GM12873 (cell line): ENCODE results near the gene ERI3.

Experiments
- CTCF ChIP-seq: IDR thresholded peaks from 2 replicates; pipeline ENCODE4 v1.5.1; 2012; ENCODE audit warnings: low read depth, mild to moderate bottlenecking, moderate library complexity, low read length, control low read depth; ENCODE audit not compliant: insufficient read depth; ENCODE audit errors: missing control alignments

ERI3 gene

GRCh38 chr1:44292651-44293050 lies 62.4 kb downstream of the ERI3 start:
- no peak for TF ChIP-seq CTCF

GRCh38 chr1:44290250-44291094 lies 64.6 kb downstream of the ERI3 start:
- TF ChIP-seq CTCF: no peak

- TF ChIP-seq CTCF: no peak
Measured at GRCh38 chr1:44289530-44289929, 65.5 kb downstream of the ERI3 start.

GRCh38 chr1:44288883-44289282 lies 66.2 kb downstream of the ERI3 start:
- TF ChIP-seq CTCF: no peak

GRCh38 chr1:44284184-44284583 lies 70.9 kb downstream of the ERI3 start:
- no peak for TF ChIP-seq CTCF

GRCh38 chr1:44283524-44284173 lies 71.4 kb downstream of the ERI3 start:
- TF ChIP-seq CTCF: no peak

GRCh38 chr1:44282704-44283426 lies 72.2 kb downstream of the ERI3 start:
- no peak for TF ChIP-seq CTCF
